Measurements from ENCODE around the gene CEACAM19.
"Not testable (repeated sequence)": the region's sequence is repeated elsewhere in the genome, so short reads cannot be mapped to it uniquely, and the experiment has no call there.

The CEACAM19 gene

GRCh38 chr19:44646049-44646416, 25.2 kb upstream of the CEACAM19 start:
- DNase-seq = no peak

DNA sequence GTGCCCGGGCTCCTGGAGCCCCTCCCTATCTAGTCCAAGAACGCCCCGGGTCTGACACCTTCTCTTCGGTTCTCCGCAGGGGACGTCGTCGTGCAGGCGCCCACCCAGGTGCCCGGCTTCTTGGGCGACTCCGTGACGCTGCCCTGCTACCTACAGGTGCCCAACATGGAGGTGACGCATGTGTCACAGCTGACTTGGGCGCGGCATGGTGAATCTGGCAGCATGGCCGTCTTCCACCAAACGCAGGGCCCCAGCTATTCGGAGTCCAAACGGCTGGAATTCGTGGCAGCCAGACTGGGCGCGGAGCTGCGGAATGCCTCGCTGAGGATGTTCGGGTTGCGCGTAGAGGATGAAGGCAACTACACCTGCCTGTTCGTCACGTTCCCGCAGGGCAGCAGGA, 24.1 kb upstream of the CEACAM19 start:
- DNase-seq = no peak

DNA sequence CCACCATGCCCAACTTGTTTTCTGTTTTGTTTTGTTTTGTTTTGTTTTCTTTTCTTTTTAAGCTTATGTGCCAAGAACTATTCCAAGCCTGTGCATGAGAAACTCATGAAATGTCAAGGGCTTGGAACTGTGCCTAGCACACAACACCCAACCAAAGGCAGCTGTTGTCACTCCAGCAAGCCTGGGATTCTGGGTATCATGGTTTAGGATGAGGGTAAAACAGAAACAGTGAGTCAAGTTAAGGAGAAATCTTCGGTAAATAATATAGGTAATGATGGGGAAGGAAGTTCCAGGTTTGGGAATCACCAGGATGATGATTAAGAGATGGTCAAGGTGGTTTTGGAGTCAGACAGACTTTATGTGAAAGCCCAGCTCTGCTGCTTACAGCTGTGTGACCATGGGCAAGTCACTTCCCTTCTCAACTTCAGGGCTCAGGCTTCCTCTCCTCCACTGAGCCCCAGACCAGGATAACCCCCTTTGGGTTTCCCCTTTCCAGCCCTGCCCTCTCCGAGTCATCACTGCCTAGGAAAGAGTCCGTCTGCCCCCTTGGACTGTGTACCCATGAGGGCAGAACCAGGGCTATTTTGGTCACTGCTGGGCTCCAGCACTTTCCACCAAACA, 22.5 kb upstream of the CEACAM19 start:
- DNase-seq = no peak

GRCh38 chr19:44649578-44650145, 21.6 kb upstream of the CEACAM19 start:
- DNase-seq = no peak

DNA sequence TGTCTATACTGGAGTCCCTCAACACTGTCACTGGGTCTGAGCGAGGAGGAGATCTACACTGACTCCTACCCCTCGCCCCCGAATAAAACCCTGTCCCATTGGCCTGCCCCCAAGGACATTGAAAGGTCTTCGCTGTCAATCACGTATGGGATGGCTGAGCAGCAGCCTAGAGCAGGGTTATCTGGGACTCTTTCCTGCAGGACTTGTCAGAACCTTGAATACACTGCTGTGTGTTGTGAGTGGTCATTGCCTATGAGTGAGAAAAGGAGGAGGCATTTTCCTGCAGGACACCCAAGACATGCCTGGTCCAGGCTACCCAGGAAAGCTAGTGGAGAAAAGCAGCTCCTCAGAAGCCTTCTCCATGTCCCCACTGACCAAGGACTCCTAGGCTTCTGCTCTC, 17.9 kb upstream of the CEACAM19 start:
- no peak for DNase-seq

DNA sequence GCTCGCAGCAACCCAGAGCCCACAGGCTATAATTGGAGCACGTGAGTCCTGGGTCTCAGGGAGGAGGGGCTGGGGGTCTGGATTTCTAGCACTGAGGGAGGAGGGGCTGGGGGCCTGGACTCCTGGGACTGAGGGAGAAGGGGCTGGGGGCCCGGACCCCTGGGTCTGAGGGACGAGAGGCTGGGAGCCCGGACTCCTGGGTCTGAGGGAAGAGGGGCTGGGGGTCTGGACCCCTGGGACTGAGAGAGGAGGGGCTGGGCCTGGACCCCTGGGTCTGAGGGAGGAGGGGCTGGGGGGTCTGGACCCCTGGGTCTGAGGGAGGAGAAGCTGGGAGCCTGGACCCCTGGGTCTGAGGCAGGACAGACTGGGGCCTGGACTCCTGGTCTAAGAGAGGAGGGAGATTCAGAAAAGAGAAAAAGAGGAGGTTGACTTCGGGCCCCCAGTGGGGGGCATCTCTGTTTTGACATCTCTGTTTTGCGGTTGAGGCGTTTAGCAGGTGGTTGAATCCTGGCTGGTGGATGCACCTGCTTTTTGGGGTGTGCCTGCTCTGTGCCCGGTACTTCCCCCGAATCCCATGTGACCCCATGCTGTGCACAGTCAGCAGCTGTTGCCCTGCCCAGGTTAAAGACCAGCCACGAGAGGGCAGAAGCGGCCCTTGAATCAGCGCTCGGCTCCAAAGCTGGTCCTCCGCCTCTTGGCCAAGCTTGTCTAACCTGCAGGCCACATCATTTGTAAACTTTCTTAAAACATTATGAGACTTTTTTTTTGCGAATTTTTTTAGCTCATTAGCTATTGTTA, 17.1 kb upstream of the CEACAM19 start:
- peak; percentile 87 for DNase-seq

GRCh38 chr19:44657211-44657921, 13.9 kb upstream of the CEACAM19 start:
- DNase-seq = peak; percentile 82

DNA sequence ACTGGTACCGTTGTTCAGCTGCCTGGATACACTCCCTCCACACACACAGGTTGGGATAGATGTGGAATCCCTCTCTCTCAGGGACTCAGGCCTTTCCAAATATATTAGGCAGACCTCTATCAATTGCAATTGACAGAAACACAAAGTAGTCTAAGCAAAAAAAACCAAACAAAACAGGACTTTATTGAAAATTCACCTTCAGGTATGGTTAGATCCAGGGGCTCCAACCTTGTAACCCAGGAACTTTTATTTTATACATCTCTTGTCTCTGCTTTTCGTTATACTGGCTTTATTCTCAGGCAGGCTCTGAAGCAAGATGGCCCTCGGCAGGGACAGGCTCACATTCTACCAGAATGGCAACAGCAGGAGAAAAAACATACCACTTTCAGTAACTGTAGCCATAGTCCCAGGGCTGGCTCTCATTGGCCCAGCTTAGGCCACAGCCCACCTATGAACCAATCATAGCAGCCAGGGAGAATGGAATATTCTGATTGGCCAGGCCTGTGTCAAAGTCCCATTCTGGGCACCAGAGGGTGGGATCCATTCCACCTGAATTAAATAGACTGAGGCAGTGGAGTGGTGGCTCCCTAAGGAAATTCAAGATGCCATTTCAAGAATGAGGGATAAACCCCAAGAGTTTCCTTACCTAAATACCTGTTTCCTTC, 13.1 kb upstream of the CEACAM19 start:
- peak; percentile 29 for DNase-seq

DNA sequence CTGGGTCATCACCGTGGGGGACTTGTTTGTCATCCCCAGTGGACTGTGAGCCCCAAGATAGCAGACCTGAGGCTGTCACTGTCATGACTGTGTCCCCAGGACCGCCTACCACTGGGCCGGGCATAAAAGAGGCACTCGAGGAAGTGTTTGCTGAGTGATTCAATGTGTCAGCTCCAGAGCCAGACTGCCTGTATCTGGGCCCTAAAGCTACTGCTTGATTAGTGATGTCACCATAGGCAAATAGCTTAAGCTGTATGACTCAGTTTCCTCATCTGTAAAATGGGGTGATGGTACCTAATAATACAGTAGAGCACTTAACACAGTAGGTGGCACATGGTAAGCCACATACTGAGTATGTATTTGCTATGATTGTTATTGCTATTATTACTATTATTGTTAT, 11.2 kb upstream of the CEACAM19 start:
- DNase-seq = no peak

- no peak for DNase-seq
Observed at GRCh38 chr19:44661205-44661604, 10.1 kb upstream of the CEACAM19 start.

- DNase-seq = no peak
Observed at GRCh38 chr19:44661904-44662303, 9.4 kb upstream of the CEACAM19 start.

GRCh38 chr19:44662691-44663385, 8.4 kb upstream of the CEACAM19 start:
- no peak for DNase-seq

- DNase-seq = no peak
Observed at GRCh38 chr19:44663996-44664395, 7.3 kb upstream of the CEACAM19 start.

DNA sequence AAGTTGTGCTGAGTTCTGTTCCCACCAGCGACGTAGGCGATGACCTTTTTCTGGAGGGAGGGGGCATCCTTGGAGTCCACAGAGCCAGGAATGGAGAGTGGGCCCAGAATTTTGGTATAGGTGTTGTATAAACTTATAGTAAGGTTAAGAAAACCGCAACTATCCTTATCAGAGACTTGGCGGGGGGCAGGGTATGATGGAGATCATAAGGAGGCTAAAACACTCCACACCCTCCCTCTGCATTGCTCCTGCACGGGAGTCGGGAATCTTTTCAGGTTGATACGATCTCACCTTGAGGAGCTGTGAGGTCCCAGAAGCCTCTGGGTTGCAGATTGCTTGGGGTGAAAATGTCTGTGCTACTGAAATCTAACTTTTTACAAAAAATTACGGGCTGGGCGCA, 6.3 kb upstream of the CEACAM19 start:
- DNase-seq = no peak

- DNase-seq = peak; percentile 23
Observed at GRCh38 chr19:44666852-44667556, 4.3 kb upstream of the CEACAM19 start.

GRCh38 chr19:44668985-44669764, 2.1 kb upstream of the CEACAM19 start:
- DNase-seq = no peak

GRCh38 chr19:44670027-44670426, 1.3 kb upstream of the CEACAM19 start:
- not testable (repeated sequence) for DNase-seq

- DNase-seq = no peak
Observed at GRCh38 chr19:44672226-44672625, 944 bp downstream of the CEACAM19 start.

DNA sequence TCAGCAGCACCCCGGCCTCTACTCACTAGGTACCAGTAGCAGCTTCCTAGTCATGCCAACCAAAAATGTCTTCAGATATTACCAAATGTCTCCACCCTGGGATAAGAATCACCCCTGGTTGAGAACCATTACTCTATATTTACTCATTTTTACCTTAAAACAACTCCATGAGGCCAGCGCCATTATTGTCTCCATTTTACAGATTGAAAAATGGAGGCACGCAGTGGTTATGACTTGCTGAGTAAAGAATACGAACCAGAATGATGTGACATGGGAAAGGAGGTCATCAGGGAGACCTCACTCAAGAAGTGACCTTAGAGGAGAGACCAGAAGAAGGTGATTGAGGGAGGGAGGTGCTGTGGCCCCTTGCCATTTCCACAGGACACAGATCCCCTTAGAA, 2.2 kb downstream of the CEACAM19 start:
- no peak for DNase-seq

DNA sequence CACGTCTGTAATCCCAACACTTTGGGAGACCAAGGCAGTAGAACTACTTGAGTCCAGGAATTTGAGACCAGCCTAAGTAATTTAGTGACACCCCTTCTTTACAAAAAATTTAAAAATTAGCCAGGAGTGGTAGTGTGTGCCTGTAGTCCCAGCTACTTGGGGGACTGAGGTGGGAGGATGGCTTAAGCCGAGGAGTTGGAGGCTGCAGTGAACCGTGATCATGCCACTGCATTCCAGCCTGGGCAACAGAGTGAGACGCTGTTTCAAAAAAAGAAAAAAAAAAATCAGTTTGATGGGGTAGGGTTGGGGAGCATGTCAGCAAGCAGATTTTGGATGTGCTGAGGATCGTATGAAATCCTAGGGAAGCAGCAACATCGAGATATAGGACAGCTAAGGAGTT, 4.2 kb downstream of the CEACAM19 start:
- no peak for DNase-seq

All from hematopoietic multipotent progenitor cell treated with erythropoietin and hydrocortisone succinate and interleukin-3 and kit ligand, for 6 days (in vitro differentiated cells).